Karpas-422 (cell line): Measurements from ENCODE around the gene ODC1. TPM values are rescaled to one million over a fixed set of nuclear protein-coding genes. Genes with fewer than 3 reads are reported as not detected.

Experiments
- DNase-seq: peaks from one replicate; pipeline ENCODE4 v3.0.0-alpha.2; 2015
- H2AFZ ChIP-seq: fragments of 200-600 bp; sonication (generic); 2 replicates; pipeline ENCODE4 v1.6.1; 2014; ENCODE audit warnings: antibody characterized with exemption, low read length, mixed read lengths
- H3K27ac ChIP-seq: fragments of 200-600 bp; sonication (generic); 2 replicates; pipeline ENCODE4 v1.5.1; 2014; ENCODE audit warnings: mild to moderate bottlenecking, low read length, moderate library complexity
- H3K27me3 ChIP-seq: fragments of 200-600 bp; sonication (generic); 2 replicates; pipeline ENCODE4 v1.6.1; 2014; ENCODE audit warnings: low read length, mixed read lengths
- H3K36me3 ChIP-seq: fragments of 200-600 bp; sonication (generic); 2 replicates; pipeline ENCODE4 v1.6.1; 2014; ENCODE audit warnings: low read length, mixed read lengths; ENCODE audit not compliant: insufficient read depth
- H3K4me1 ChIP-seq: fragments of 200-600 bp; sonication (generic); 2 replicates; pipeline ENCODE4 v1.6.1; 2014; ENCODE audit warnings: mild to moderate bottlenecking, low read length, mixed read lengths
- H3K4me2 ChIP-seq: fragments of 200-600 bp; sonication (generic); 2 replicates; pipeline ENCODE4 v1.6.1; 2014; ENCODE audit warnings: low read length, low read depth, mild to moderate bottlenecking; ENCODE audit not compliant: poor library complexity, severe bottlenecking
- H3K4me3 ChIP-seq: fragments of 200-600 bp; sonication (generic); 2 replicates; pipeline ENCODE4 v1.5.1; 2014; ENCODE audit warnings: mild to moderate bottlenecking, antibody characterized with exemption, low read length, mixed read lengths
- H3K79me2 ChIP-seq: fragments of 200-600 bp; sonication (generic); 2 replicates; pipeline ENCODE4 v1.6.1; 2014; ENCODE audit warnings: mild to moderate bottlenecking, low read length, mixed read lengths
- H3K9ac ChIP-seq: fragments of 200-600 bp; sonication (generic); 2 replicates; pipeline ENCODE4 v1.6.0; 2014; ENCODE audit warnings: low read length
- H3K9me2 ChIP-seq: fragments of 200-600 bp; sonication (generic), shearing (Covaris generic); replicated peaks from 2 replicates; pipeline ENCODE4 v1.6.0; 2014; ENCODE audit warnings: mild to moderate bottlenecking, low read length, moderate library complexity; ENCODE audit not compliant: insufficient read depth
- H3K9me3 ChIP-seq: fragments of 300-700, 200-600 bp; sonication (generic); 2 replicates; pipeline ENCODE4 v1.6.1; 2014; ENCODE audit warnings: low read length, mixed read lengths
- H4K20me1 ChIP-seq: fragments of 200-600 bp; sonication (generic); 2 replicates; pipeline ENCODE4 v1.6.1; 2014; ENCODE audit warnings: mild to moderate bottlenecking, antibody characterized with exemption, low read length, low read depth; ENCODE audit not compliant: insufficient read depth
- total RNA-seq: library from RNA; depleted of rRNA; stranded (reverse); fragments of >200 nt; shearing (Covaris generic); gene quantifications from 2 replicates; pipeline ENCODE4 v1.2.3, GENCODE V29; 2014; ENCODE audit warnings: low replicate concordance

Gene ODC1
- total RNA-seq, 1 experiment from 2014 or later = 247 TPM

- Histone ChIP-seq H3K79me2 (no peaks in the 10 kb centered on the region), H2AFZ (no peak overlapping the region), H3K9ac (no peak overlapping the region), H3K9me3 (no peaks in the 10 kb centered on the region), H3K27ac (no peak overlapping the region), H3K4me2 (no peak overlapping the region), H3K9me2 (no peaks in the 10 kb centered on the region), H4K20me1 (no peaks in the 10 kb centered on the region), H3K27me3 (no peaks in the 10 kb centered on the region), H3K4me1 (peaks cover 1% of the 10 kb centered on the region), H3K4me3 (no peak overlapping the region), H3K36me3 (no peaks in the 10 kb centered on the region)
- DNase-seq = no peak
Observed at GRCh38 chr2:10454505-10454904, 6.4 kb upstream of the ODC1 start.

DNA sequence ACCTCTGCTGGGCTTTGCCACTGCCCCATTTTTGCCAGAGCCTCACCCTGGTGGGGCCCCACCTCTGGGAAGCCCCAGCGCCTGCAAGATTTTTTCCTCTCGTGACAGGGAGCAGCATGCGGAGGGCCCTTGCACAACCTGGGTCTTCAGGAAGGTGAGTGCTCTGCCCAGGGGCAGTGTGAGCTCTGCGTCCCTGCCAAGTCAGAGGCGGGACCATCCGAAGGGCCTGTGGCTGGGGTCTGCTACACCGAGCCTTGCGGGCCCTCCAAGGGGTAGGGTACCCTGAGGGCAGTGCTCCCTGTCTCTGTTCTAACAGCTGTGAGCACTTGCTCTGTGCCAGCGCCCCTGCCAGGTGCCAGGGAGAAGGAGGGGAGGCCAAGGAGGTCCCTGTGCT, 5.8 kb upstream of the ODC1 start:
- H3K4me1 ChIP-seq = peaks cover 8% of the 10 kb centered on the region
- no peaks in the 10 kb centered on the region for H3K9me2 ChIP-seq
- H3K79me2 ChIP-seq = no peaks in the 10 kb centered on the region
- no peak overlapping the region for H3K4me2 ChIP-seq
- no peak overlapping the region for H3K4me3 ChIP-seq
- H3K27me3 ChIP-seq = no peaks in the 10 kb centered on the region
- no peak for DNase-seq
- no peaks in the 10 kb centered on the region for H3K36me3 ChIP-seq
- H3K9ac ChIP-seq = no peak overlapping the region
- no peak overlapping the region for H2AFZ ChIP-seq
- H4K20me1 ChIP-seq = no peaks in the 10 kb centered on the region
- H3K9me3 ChIP-seq = no peaks in the 10 kb centered on the region
- no peak overlapping the region for H3K27ac ChIP-seq

DNA sequence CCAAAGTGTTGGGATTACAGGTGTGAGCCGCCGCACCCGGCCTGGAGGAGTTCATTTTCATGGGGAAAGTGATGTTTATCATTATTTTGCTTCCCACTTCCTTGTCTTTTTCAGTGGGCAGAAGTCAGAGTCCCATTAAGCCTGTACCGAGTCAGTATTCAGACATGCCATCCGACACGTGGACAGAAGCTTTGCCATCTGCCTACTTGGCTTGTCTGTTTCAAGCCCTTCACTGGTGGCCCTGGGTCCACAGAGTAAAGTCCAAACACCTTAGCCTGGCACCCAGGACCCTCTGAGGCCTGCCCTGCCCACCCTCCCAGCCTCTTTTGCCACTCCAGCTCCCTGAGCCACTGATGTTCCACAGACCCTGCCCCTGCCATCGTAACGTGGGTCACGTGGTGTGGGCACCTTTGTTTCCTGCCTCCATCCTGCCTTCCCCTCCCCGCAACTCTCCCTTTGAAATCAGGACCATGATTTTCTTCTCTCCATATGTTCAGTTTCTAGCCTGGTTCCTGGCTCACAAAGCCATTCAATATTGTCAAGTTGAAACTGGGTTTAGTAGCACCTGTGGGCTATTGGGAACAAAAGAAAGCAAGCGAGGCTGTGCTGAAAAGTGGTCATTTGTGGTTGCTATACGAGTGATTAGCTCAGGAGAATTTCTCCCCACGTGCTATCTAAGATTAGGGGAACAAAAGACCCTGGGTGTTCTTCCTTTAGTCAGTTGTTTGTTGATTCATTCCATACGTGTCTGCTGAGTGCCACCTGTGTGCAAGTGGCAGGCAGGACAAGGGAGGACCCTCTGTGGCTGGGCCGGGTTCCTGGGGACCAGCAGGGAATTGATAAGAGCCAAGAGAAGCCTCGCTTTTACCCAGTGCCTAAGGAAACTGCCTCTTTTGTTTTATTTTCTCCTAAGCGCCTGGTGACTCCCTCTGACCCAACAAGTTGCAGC, 5.1 kb upstream of the ODC1 start:
- Histone ChIP-seq H3K9me3 (no peaks in the 10 kb centered on the region), H3K4me2 (no peak overlapping the region), H3K36me3 (no peaks in the 10 kb centered on the region), H3K79me2 (no peaks in the 10 kb centered on the region), H4K20me1 (no peaks in the 10 kb centered on the region), H3K9ac (no peak overlapping the region), H3K4me3 (no peak overlapping the region), H3K9me2 (no peaks in the 10 kb centered on the region), H2AFZ (no peak overlapping the region), H3K4me1 (peaks cover 11% of the 10 kb centered on the region), H3K27me3 (no peaks in the 10 kb centered on the region), H3K27ac (no peak overlapping the region)
- DNase-seq = no peak

- H3K27me3 ChIP-seq = no peaks in the 10 kb centered on the region
- H3K27ac ChIP-seq = no peak overlapping the region
- no peaks in the 10 kb centered on the region for H3K36me3 ChIP-seq
- H4K20me1 ChIP-seq = peaks cover 5% of the 10 kb centered on the region; the same call in 1 of the 2 replicates
- no peak overlapping the region for H3K4me2 ChIP-seq
- peaks cover 11% of the 10 kb centered on the region for H3K4me1 ChIP-seq
- no peak overlapping the region for H3K9ac ChIP-seq
- peaks cover 6% of the 10 kb centered on the region for H3K79me2 ChIP-seq
- H3K9me2 ChIP-seq = no peaks in the 10 kb centered on the region
- DNase-seq = no peak
- no peak overlapping the region for H2AFZ ChIP-seq
- H3K9me3 ChIP-seq = no peaks in the 10 kb centered on the region
- no peak overlapping the region for H3K4me3 ChIP-seq
Observed at GRCh38 chr2:10452312-10452711, 4.2 kb upstream of the ODC1 start.

DNA sequence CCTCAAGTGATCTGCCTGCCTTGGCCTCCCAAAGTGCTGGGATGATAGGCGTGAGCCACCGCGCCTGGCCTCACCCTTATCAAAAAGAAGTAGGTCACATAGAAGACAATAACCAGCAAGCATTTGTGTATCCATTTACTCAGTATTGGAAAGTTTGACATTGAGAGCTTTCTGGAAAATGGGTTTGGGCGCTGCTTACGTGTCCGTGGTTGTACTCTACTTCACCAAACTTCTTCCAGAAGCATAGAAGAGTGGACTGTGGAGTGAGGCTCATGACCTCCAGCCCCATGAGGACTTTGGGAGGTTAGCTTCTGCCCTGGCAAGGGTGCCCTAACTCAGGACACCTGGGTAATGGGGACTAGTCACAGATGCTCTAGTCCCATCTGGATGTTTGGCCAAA, 3.7 kb upstream of the ODC1 start:
- Histone ChIP-seq H2AFZ (no peak overlapping the region), H3K36me3 (no peaks in the 10 kb centered on the region), H3K4me1 (peaks cover 11% of the 10 kb centered on the region), H3K4me2 (no peak overlapping the region), H4K20me1 (peaks cover 9% of the 10 kb centered on the region; the same call in 1 of the 2 replicates), H3K9ac (no peak overlapping the region), H3K9me2 (no peaks in the 10 kb centered on the region), H3K79me2 (peaks cover 11% of the 10 kb centered on the region), H3K27ac (no peak overlapping the region), H3K9me3 (no peaks in the 10 kb centered on the region), H3K27me3 (no peaks in the 10 kb centered on the region), H3K4me3 (no peak overlapping the region)
- no peak for DNase-seq

GRCh38 chr2:10449838-10450691, 1.9 kb upstream of the ODC1 start:
- no peak overlapping the region for H3K9ac ChIP-seq
- peak overlapping the region; percentile 82 for H3K4me2 ChIP-seq

DNA sequence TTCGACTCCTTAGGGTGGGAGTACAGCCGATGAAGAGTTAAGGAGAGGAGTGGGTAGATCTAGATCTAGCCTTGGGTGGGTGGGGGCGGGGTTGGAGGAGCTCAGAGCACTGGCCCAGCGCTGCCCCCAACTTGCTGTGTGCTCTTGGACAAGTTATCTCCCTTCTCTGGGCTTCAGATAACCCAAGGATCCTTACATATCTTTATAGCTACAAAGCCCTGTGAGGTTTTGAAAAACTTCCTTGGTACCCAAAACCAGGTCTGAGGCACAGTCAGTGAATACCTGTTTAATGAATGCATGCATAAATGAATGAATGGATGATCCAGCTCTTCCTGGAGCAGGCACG, 1.3 kb upstream of the ODC1 start:
- no peaks in the 10 kb centered on the region for H3K9me2 ChIP-seq
- H3K27ac ChIP-seq = no peak overlapping the region
- H3K4me3 ChIP-seq = peak overlapping the region; percentile 67
- no peaks in the 10 kb centered on the region for H3K9me3 ChIP-seq
- peaks cover 30% of the 10 kb centered on the region for H4K20me1 ChIP-seq
- no peak for DNase-seq
- peaks cover 33% of the 10 kb centered on the region for H3K79me2 ChIP-seq
- peaks cover 33% of the 10 kb centered on the region for H3K4me1 ChIP-seq
- H3K9ac ChIP-seq = peak overlapping the region; percentile 81
- H3K36me3 ChIP-seq = peaks cover 12% of the 10 kb centered on the region
- peak overlapping the region; percentile 93; the same call in 1 of the 2 replicates for H2AFZ ChIP-seq
- H3K27me3 ChIP-seq = no peaks in the 10 kb centered on the region
- H3K4me2 ChIP-seq = peak overlapping the region; percentile 82

More at GRCh38 chr2:10449838-10450691, 1.9 kb upstream of the ODC1 start:
- Histone ChIP-seq H3K4me1 (peaks cover 27% of the 10 kb centered on the region), H3K9me2 (no peaks in the 10 kb centered on the region), H3K27me3 (no peaks in the 10 kb centered on the region), H3K27ac (no peak overlapping the region), H3K79me2 (peaks cover 27% of the 10 kb centered on the region), H4K20me1 (peaks cover 24% of the 10 kb centered on the region), H2AFZ (no peak overlapping the region), H3K4me3 (peak overlapping the region; percentile 67; the same call in 1 of the 2 replicates), H3K36me3 (peaks cover 6% of the 10 kb centered on the region; the same call in 1 of the 2 replicates), H3K9me3 (no peaks in the 10 kb centered on the region)
- no peak for DNase-seq
